ENCODE measurements around the gene MOB1B. TPM values are rescaled to one million over a fixed set of nuclear protein-coding genes. Genes with fewer than 3 reads are reported as not detected.

The MOB1B gene
- total and polyA plus RNA-seq, 8 donors, result 0.87 to 48.8 (median 4.6) TPM

GRCh38 chr4:70931347-70931746 lies 29.2 kb downstream of the MOB1B start:
- Histone ChIP-seq H3K4me1 (peaks cover 0 to 30% (median 13%) of the 10 kb centered on the region in 4 donors), H3K27me3 (no peaks in the 10 kb centered on the region), H3K27ac (no peak overlapping the region), H3K4me3 (no peak overlapping the region), H3K36me3 (no peaks in the 10 kb centered on the region), H3K9me3 (no peaks in the 10 kb centered on the region)
- TF ChIP-seq POLR2A (IDR thresholded peaks at IDR 0.05), result no peak
- TF ChIP-seq CTCF (IDR thresholded peaks at IDR 0.05), result no peak
- TF ChIP-seq EP300 (IDR thresholded peaks at IDR 0.05), result no peak
- TF ChIP-seq POLR2AphosphoS5 (IDR thresholded peaks at IDR 0.05), result no peak
- intact Hi-C loops (cut with DNase I; ENCODE audit: low total_unique reads), result no loop called here
- 78 to 95% (median 89%) methylated on average over 1 of the region's 1 CpG for WGBS, 5 donors
- DNase-seq, result no peak

GRCh38 chr4:70932984-70933383 lies 30.8 kb downstream of the MOB1B start:
- intact Hi-C loops (cut with DNase I; ENCODE audit: low total_unique reads), result no loop called here
- no peaks in the 10 kb centered on the region for H3K27me3 ChIP-seq
- no peaks in the 10 kb centered on the region for H3K9me3 ChIP-seq
- DNase-seq, result no peak
- no peak overlapping the region for H3K27ac ChIP-seq
- peaks cover 0 to 20% (median 9%) of the 10 kb centered on the region in 4 donors for H3K4me1 ChIP-seq
- WGBS, 5 donors, result 94 to 100% (median 95%) methylated on average over 2 of the region's 2 CpGs
- no peak overlapping the region for H3K4me3 ChIP-seq
- TF ChIP-seq EP300 (IDR thresholded peaks at IDR 0.05), result no peak
- TF ChIP-seq POLR2A (IDR thresholded peaks at IDR 0.05), result no peak
- no peak for TF ChIP-seq CTCF (IDR thresholded peaks at IDR 0.05)
- no peak for TF ChIP-seq POLR2AphosphoS5 (IDR thresholded peaks at IDR 0.05)
- no peaks in the 10 kb centered on the region for H3K36me3 ChIP-seq

- H3K9me3 ChIP-seq, result no peaks in the 10 kb centered on the region
- no peak overlapping the region for H3K27ac ChIP-seq
- no peak for TF ChIP-seq POLR2A (IDR thresholded peaks at IDR 0.05)
- no peak for TF ChIP-seq POLR2AphosphoS5 (IDR thresholded peaks at IDR 0.05)
- no peak for TF ChIP-seq EP300 (IDR thresholded peaks at IDR 0.05)
- TF ChIP-seq CTCF (IDR thresholded peaks at IDR 0.05), result no peak
- H3K36me3 ChIP-seq, result no peaks in the 10 kb centered on the region
- H3K4me1 ChIP-seq, result peaks cover 0 to 19% (median 8%) of the 10 kb centered on the region in 4 donors
- no peaks in the 10 kb centered on the region for H3K27me3 ChIP-seq
- no peak for DNase-seq
- intact Hi-C loops (cut with DNase I; ENCODE audit: low total_unique reads), result no loop called here
- no peak overlapping the region for H3K4me3 ChIP-seq
- 81 to 89% (median 88%) methylated on average over 7 of the region's 7 CpGs for WGBS, 5 donors
Measured at GRCh38 chr4:70935038-70935695, 33.0 kb downstream of the MOB1B start.

- WGBS, 5 donors, result 78 to 94% (median 92%) methylated on average over 4 of the region's 4 CpGs
- Histone ChIP-seq H3K36me3 (no peaks in the 10 kb centered on the region), H3K4me3 (no peak overlapping the region), H3K9me3 (no peaks in the 10 kb centered on the region), H3K27me3 (no peaks in the 10 kb centered on the region), H3K27ac (no peak overlapping the region), H3K4me1 (peaks cover 0 to 7% (median 3%) of the 10 kb centered on the region in 4 donors)
- intact Hi-C loops (cut with DNase I; ENCODE audit: low total_unique reads), result no loop called here
- no peak for DNase-seq
- no peak for TF ChIP-seq POLR2A (IDR thresholded peaks at IDR 0.05)
- TF ChIP-seq CTCF (IDR thresholded peaks at IDR 0.05), result no peak
- no peak for TF ChIP-seq EP300 (IDR thresholded peaks at IDR 0.05)
- no peak for TF ChIP-seq POLR2AphosphoS5 (IDR thresholded peaks at IDR 0.05)
Measured at GRCh38 chr4:70936200-70936787, 34.1 kb downstream of the MOB1B start.
